H1 (cell line): ENCODE results near the gene HOXB7.

Source experiments
- ATF2 ChIP-seq: IDR thresholded peaks from 2 replicates; pipeline ENCODE4 v1.6.1; 2012; ENCODE audit warnings: low read length, inconsistent platforms
- ATF3 ChIP-seq: IDR thresholded peaks from 2 replicates; pipeline ENCODE4 v1.6.1; 2011; ENCODE audit warnings: low read depth, mild to moderate bottlenecking, low read length; ENCODE audit not compliant: insufficient read depth
- CBX5 ChIP-seq: fragments of 300-800, 300-1000 bp; sonication (generic); IDR thresholded peaks from 2 replicates; pipeline ENCODE4 v1.7.1; 2016; ENCODE audit warnings: antibody characterized with exemption, low read length, low read depth
- CBX8 ChIP-seq: fragments of 300-800, 300-1000 bp; sonication (generic); IDR thresholded peaks from 2 replicates; pipeline ENCODE4 v1.7.1; 2016; ENCODE audit warnings: low read depth, low read length, borderline replicate concordance
- CREB1 ChIP-seq: IDR thresholded peaks from 2 replicates; pipeline ENCODE4 v1.6.1; 2012; ENCODE audit warnings: inconsistent platforms
- CTCF ChIP-seq, 3 experiments: IDR thresholded peaks; 1 replicate in 2 of 3; 2 replicates in 1 of 3; pipeline versions ENCODE4 v1.5.1 to v1.6.1; 2011; ENCODE audit warnings: low read length in 3 of 3, mild to moderate bottlenecking in 3 of 3, inconsistent platforms in 2 of 3, low read depth in 1 of 3, moderate library complexity in 1 of 3; ENCODE audit not compliant: insufficient read depth in 1 of 3; ENCODE audit errors: control extremely low read depth in 1 of 3
- GABPA ChIP-seq: IDR thresholded peaks from 2 replicates; pipeline ENCODE4 v1.6.1; 2011; ENCODE audit warnings: mild to moderate bottlenecking, low read length, moderate library complexity, borderline replicate concordance; ENCODE audit not compliant: insufficient read depth
- PHF8 ChIP-seq: fragments of 200-600 bp; sonication (generic); conservative IDR thresholded peaks from 2 replicates; pipeline ENCODE4 v1.7.1; 2012; ENCODE audit warnings: low read depth, mild to moderate bottlenecking, inconsistent platforms, low read length, moderate library complexity
- POLR2AphosphoS5 ChIP-seq: IDR thresholded peaks from 2 replicates; pipeline ENCODE4 v1.6.1; 2011; ENCODE audit warnings: low read depth, low read length
- RAD21 ChIP-seq, 2 experiments: IDR thresholded peaks in 1 of 2; conservative IDR thresholded peaks in 1 of 2; 2 replicates each; pipeline ENCODE4 v1.6.1; 2011; ENCODE audit warnings: low read depth in 2 of 2, low read length in 2 of 2, improper control_type of control experiment in 1 of 2, inconsistent platforms in 1 of 2, mild to moderate bottlenecking in 1 of 2, moderate library complexity in 1 of 2
- USF2 ChIP-seq: IDR thresholded peaks from 2 replicates; pipeline ENCODE4 v1.6.1; 2011; ENCODE audit warnings: low read length, improper control_type of control experiment

GRCh38 chr17:48628649-48629410 is 18.0 kb upstream of the HOXB7 start:
- TF ChIP-seq CREB1 = no peak
- TF ChIP-seq CBX8 = no peak; the same call in none of the 2 replicates
- TF ChIP-seq CTCF (IDR thresholded peaks at IDR 0.05; ENCODE audit: control extremely low read depth in 1 of 3, insufficient read depth in 1 of 3, low read depth in 1 of 3, low read length in 3 of 3) = no peak
- no peak for TF ChIP-seq POLR2AphosphoS5
- no peak for TF ChIP-seq ATF2
- no peak for TF ChIP-seq USF2
- TF ChIP-seq GABPA = no peak
- no peak for TF ChIP-seq PHF8
- TF ChIP-seq RAD21 (IDR thresholded peaks at IDR 0.05 in 1 of 2, conservative IDR thresholded peaks at IDR 0.05 in 1 of 2; ENCODE audit: low read depth in 2 of 2, low read length in 2 of 2) = no peak
- TF ChIP-seq CBX5 = no peak
- TF ChIP-seq ATF3 = no peak
